Measurements from ENCODE around the gene PLA2G4E. TPM values are rescaled to one million over a fixed set of nuclear protein-coding genes. Genes with fewer than 3 reads are reported as not detected.

The PLA2G4E gene
- total RNA-seq, 8 experiments from 2014 or later = 0.08 to 0.52 (median 0.28) TPM; not detected in 4

DNA sequence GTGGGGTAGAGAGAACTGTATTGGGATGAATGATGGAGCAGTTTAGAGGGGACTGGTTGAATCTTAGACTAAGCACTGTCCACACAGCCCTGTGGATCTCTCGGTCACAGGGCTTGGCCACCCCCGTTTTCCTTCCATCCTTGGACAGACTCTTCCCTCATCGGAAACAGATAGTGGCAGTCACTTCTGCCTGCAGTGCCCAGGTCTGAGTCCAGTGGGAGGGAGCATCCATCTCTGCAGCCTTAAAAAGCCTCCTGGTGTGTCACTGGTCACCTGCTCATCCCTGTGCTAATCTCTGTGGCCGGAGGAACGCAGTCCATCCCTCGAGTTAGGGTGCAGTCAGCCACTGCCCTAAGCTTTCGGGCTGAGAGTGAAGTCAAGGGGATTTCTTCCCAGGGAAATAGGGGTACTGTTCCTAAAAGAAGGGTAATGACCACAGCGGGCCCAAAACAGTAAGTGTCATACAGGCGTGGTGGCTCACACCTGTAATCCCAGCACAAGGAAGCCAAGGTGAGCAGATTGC is 41.5 kb upstream of the PLA2G4E start:
- in situ Hi-C loops (cut with MboI; ENCODE audit: low pct_unique_long_range_greater_than_20kb in 2 of 9, low sequenced_read_pairs in 9 of 9, unreplicated experiment in 9 of 9) = loop anchor here in 1 of 9 experiments (5.0 kb wide), 1 partner anchor 70 kb away; no protein-coding TSS in a partner anchor
- 72 to 100% (median 83%) methylated on average over 1 to 7 of the region's 9 CpGs; no CpG with 5 or more reads in 3 of the 10 experiments for WGBS, 10 experiments
- Histone ChIP-seq H3K4me3 (no peak overlapping the region), H3K4me1 (replicated peaks in 1 of 2) (peaks cover 2 to 3% of the 10 kb centered on the region in 2 donors), H3K27ac (no peak overlapping the region)
- no peak for ATAC-seq (replicated peaks in 6 of 8)

DNA sequence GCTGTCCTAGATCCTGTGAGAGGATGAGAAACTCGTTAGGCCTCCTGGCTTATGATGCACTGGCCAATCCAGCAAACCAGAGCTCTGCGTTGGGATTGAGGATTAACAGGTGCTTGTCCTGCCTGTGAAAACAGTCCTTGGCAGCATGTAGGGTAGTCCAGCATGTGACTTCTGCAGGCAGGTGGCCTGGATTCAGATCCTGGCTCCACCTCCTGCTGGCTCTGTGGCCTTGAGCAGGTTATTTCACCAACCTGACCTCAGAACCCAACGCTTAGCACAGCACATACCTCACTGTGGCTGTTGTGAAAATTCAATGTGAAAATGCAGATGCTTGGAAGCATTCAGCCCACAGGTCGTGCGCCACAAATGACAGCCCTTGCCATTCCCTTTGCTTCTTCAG is 40.0 kb upstream of the PLA2G4E start:
- peaks cover 2 to 3% of the 10 kb centered on the region in 2 donors for H3K4me1 ChIP-seq (replicated peaks in 1 of 2)
- 31 to 88% (median 63%) methylated on average over 1 to 4 of the region's 5 CpGs; no CpG with 5 or more reads in 2 of the 10 experiments for WGBS, 10 experiments
- in situ Hi-C loops (cut with MboI; ENCODE audit: low pct_unique_long_range_greater_than_20kb in 2 of 9, low sequenced_read_pairs in 9 of 9, unreplicated experiment in 9 of 9) = loop anchor here in 1 of 9 experiments (5.0 kb wide), 1 partner anchor 68 kb away; no protein-coding TSS in a partner anchor
- no peak overlapping the region for H3K4me3 ChIP-seq
- no peak overlapping the region for H3K27ac ChIP-seq
- no peak for ATAC-seq (replicated peaks in 6 of 8)

DNA sequence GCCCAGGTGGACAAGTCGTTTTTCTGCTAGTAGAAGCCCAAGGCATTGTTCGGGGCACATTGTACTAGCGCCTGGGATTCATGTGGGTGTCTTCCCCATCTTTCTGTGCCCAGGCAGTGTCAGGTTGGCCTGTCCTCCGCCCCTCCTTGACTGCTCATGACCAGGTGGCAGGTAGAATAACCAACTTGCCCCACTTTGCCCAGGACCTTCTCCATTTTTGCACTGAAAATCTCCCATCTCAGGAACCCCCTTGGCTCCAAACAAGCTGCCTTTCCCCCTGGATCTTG is 39.6 kb upstream of the PLA2G4E start:
- Histone ChIP-seq H3K27ac (no peak overlapping the region), H3K4me1 (replicated peaks in 1 of 2) (peaks cover 2 to 3% of the 10 kb centered on the region in 2 donors), H3K4me3 (no peak overlapping the region)
- 17 to 67% (median 58%) methylated on average over 1 to 3 of the region's 4 CpGs; no CpG with 5 or more reads in 5 of the 10 experiments for WGBS, 10 experiments
- no peak for ATAC-seq (replicated peaks in 6 of 8)
- in situ Hi-C loops (cut with MboI; ENCODE audit: low pct_unique_long_range_greater_than_20kb in 2 of 9, low sequenced_read_pairs in 9 of 9, unreplicated experiment in 9 of 9) = loop anchor here in 1 of 9 experiments (5.0 kb wide), 1 partner anchor 68 kb away; no protein-coding TSS in a partner anchor

DNA sequence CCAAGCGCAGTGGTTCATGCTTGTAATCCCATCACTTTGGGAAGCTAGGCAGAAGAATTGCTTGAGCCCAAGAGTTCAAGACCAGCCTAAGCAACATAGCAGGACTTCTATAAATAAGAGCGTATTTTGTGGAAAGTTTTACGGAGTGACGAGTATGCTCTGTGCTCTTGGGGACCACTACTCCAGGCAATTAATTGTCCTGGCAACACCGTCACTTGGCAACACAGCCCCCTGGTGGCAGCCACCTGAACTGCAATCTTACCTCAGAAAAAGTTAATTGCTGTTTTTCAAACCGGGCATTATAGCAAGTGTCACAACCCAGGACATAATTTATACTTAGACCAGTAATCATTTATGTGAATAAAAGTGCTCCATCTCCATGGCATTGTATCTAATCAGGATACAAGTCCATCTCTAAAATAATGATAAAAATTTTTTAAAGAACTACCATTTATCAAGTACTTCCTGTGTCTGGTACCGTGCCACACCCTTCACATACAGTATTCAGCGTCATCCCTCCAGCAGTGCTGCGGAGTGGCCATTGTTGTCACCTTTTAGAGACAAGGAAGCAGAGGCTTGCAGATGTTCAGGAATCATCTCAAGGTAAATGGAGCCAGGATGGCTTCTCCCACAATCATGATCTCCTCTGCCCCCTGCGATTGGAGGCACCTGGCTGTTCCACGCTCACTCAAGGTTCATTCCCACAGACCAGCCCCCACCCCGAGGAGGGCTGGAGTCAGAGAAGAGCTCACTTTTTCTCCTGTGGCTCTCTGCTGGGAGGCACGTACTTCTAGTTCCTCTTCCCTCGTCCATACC is 39.0 kb upstream of the PLA2G4E start:
- in situ Hi-C loops (cut with MboI; ENCODE audit: low pct_unique_long_range_greater_than_20kb in 2 of 9, low sequenced_read_pairs in 9 of 9, unreplicated experiment in 9 of 9) = loop anchor here in 1 of 9 experiments (5.0 kb wide), 1 partner anchor 68 kb away; no protein-coding TSS in a partner anchor
- WGBS, 10 experiments = 20 to 96% (median 37%) methylated on average over 1 to 12 of the region's 14 CpGs
- Histone ChIP-seq H3K4me1 (replicated peaks in 1 of 2) (peaks cover 0 to under 1% of the 10 kb centered on the region in 2 donors), H3K27ac (no peak overlapping the region), H3K4me3 (no peak overlapping the region)
- peak in 3 of 8 experiments; percentile 6 to 24 (median 20) for ATAC-seq (replicated peaks in 6 of 8)

DNA sequence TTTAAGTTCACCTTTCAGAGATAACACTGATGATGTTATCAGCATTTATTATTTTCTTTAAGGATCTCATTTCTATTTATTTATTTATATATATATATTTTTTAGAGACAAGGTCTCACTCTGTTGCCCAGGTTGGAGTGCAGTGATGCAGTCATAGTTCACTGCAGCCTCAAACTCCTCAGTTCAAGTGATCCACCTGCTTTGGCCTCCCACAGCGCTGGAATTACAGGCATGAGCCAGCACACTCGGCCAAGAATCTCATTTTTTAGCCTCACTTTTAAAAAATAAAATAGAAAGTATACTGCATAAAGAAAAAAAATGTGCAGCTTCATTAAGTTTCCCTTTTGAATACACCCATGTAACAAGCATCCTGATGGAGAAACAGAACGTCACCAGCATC is 37.9 kb upstream of the PLA2G4E start:
- in situ Hi-C loops (cut with MboI; ENCODE audit: low pct_unique_long_range_greater_than_20kb in 2 of 9, low sequenced_read_pairs in 9 of 9, unreplicated experiment in 9 of 9) = no loop called here
- WGBS, 10 experiments = 48 to 83% (median 67%) methylated on average over 1 to 3 of the region's 3 CpGs; no CpG with 5 or more reads in 1 of the 10 experiments
- no peak overlapping the region for H3K4me3 ChIP-seq
- H3K4me1 ChIP-seq (replicated peaks in 1 of 2) = no peaks in the 10 kb centered on the region
- no peak overlapping the region for H3K27ac ChIP-seq
- no peak for ATAC-seq (replicated peaks in 6 of 8)

DNA sequence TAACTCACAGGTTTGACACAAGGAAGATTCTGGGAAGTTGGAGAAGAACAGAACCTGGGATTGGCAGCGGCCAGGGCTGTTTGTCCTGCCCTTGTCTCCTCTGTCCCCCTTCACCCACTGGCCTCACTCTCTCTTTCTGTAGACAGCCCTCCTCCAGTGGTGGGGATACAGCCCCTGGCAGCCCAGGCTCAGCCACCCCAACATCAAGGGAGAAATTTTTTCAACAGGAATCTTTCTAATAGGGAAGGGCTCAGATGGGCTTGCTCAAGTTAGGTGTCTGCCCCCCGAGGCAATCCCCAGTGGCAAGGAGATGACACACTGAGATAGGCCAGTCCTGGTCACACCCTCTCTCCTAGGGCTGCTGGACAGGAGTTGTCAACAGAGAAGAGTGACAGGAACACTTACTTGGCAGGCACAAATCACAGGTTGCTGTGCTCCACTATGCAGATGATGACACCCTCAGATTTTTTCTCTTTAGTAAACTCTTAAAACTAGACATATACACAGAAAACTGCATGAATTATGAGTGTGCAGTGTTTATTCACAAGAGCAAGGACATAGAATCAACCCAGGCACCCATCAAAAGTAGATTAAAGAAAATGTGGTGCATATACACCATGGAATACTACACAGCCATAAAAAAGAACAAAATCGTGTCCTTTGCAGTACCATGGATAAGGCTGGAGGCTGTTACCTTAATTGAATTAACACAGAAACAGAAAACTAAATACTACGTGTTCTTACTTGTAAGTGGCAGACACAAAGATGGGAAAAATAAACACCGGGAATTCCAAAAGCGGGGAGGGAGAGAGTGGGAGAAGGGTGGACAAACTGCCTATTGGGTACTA is 37.2 kb upstream of the PLA2G4E start:
- no peak for ATAC-seq (replicated peaks in 6 of 8)
- no peak overlapping the region for H3K27ac ChIP-seq
- WGBS, 10 experiments = 50 to 100% (median 82%) methylated on average over 1 to 5 of the region's 6 CpGs
- no peaks in the 10 kb centered on the region for H3K4me1 ChIP-seq (replicated peaks in 1 of 2)
- no peak overlapping the region for H3K4me3 ChIP-seq
- in situ Hi-C loops (cut with MboI; ENCODE audit: low pct_unique_long_range_greater_than_20kb in 2 of 9, low sequenced_read_pairs in 9 of 9, unreplicated experiment in 9 of 9) = no loop called here

DNA sequence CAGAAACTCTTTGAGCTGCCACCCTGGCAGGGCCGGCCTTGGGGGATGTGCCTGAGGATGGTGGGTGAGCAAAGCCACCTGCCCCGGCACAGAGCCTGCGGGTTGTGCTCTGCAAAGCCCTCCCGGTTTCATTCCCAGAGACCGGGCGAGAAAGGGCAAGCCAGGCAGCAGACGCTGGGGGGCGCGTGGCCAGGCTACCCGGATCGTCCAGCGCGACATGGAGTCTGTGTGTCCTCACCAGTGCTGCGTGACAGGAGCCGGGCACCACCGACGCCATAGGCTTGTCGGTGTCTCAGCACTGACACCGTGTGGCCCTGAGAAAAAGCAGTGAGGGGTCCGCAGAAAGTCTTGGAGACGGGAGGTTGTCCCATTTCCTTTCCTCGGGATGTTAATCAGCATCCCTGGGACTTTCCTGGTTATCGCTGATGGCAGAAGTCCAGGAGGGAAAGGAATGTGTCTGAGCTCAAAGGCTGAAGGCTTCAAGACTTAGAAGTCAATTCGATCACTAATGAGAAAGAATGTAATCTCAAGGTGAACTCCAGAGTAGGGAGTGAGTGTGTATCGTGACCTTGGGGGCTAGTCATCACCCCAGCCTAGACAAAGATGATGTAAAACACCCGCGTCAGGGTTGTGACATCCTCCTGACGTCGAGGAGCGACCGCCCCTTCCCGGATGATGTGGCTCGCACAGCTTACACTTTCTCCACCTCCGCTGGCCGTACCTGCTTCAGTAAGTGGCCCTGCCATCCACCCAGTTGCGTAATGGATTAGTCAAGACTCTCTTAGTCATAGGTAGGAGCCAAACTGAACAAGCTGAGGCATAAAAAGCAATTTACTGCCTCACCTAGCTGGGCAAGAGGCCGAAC is 36.3 kb upstream of the PLA2G4E start:
- 0 to 76% (median 22%) methylated on average over 1 to 12 of the region's 37 CpGs; no CpG with 5 or more reads in 1 of the 10 experiments for WGBS, 10 experiments
- in situ Hi-C loops (cut with MboI; ENCODE audit: low pct_unique_long_range_greater_than_20kb in 2 of 9, low sequenced_read_pairs in 9 of 9, unreplicated experiment in 9 of 9) = no loop called here
- ATAC-seq (replicated peaks in 6 of 8) = peak; percentile 93 to 99 (median 97)

DNA sequence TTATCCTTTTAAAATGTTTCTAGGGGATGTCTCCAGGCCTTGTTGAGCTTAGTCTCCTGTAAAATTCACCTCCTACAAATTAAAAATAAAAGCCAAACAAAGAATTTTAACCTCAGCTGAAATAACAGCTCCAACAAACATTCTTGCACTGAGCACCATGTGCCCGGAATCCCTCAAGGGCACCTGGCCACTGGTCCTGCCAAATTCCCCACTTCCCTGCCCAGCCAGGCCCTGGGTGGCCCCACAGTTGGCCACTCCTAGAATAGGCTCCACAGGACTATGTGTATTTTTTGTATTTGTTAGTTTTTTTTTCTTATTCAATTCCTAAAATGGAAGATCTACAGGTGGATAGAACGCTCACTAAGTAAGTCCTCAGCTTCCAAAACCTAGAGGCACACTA is 33.1 kb upstream of the PLA2G4E start:
- 25 to 100% (median 94%) methylated on average over 1 to 2 of the region's 2 CpGs; no CpG with 5 or more reads in 3 of the 10 experiments for WGBS, 10 experiments
- ATAC-seq (replicated peaks in 6 of 8) = no peak
- no peak overlapping the region for H3K27ac ChIP-seq
- H3K4me3 ChIP-seq = no peak overlapping the region
- no peaks in the 10 kb centered on the region for H3K4me1 ChIP-seq (replicated peaks in 1 of 2)
- in situ Hi-C loops (cut with MboI; ENCODE audit: low pct_unique_long_range_greater_than_20kb in 2 of 9, low sequenced_read_pairs in 9 of 9, unreplicated experiment in 9 of 9) = no loop called here

More for the DNA sequence above, 36.3 kb upstream of the PLA2G4E start:
- Histone ChIP-seq H3K27ac (no peak overlapping the region), H3K4me1 (replicated peaks in 1 of 2) (no peaks in the 10 kb centered on the region), H3K4me3 (peak overlapping the region in 2 of 5 donors; percentile 2 to 10)

DNA sequence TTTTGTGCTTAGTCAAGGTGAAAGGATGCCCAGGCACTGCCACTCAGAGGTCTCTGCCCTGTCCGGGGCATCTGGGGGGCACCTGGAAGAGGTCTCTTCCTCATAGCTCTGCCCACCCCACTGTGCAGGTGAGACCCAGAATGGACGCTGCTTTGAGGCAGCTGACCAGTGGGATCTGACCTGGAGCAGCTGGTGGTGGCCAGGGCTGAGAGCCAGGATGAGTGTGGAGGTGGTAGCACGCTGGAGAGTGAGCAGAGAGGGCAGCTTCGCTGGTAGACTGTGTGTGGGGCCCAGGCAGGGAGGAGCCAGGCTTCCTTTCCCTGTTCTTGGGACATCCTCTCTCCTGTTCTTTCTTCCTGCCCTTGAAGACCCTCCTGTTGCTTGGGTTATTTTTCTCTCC is 32.2 kb upstream of the PLA2G4E start:
- Histone ChIP-seq H3K4me1 (replicated peaks in 1 of 2) (no peaks in the 10 kb centered on the region), H3K4me3 (no peak overlapping the region), H3K27ac (no peak overlapping the region)
- ATAC-seq (replicated peaks in 6 of 8) = no peak
- in situ Hi-C loops (cut with MboI; ENCODE audit: low pct_unique_long_range_greater_than_20kb in 2 of 9, low sequenced_read_pairs in 9 of 9, unreplicated experiment in 9 of 9) = no loop called here
- 33 to 100% (median 60%) methylated on average over 1 to 2 of the region's 4 CpGs; no CpG with 5 or more reads in 5 of the 10 experiments for WGBS, 10 experiments

DNA sequence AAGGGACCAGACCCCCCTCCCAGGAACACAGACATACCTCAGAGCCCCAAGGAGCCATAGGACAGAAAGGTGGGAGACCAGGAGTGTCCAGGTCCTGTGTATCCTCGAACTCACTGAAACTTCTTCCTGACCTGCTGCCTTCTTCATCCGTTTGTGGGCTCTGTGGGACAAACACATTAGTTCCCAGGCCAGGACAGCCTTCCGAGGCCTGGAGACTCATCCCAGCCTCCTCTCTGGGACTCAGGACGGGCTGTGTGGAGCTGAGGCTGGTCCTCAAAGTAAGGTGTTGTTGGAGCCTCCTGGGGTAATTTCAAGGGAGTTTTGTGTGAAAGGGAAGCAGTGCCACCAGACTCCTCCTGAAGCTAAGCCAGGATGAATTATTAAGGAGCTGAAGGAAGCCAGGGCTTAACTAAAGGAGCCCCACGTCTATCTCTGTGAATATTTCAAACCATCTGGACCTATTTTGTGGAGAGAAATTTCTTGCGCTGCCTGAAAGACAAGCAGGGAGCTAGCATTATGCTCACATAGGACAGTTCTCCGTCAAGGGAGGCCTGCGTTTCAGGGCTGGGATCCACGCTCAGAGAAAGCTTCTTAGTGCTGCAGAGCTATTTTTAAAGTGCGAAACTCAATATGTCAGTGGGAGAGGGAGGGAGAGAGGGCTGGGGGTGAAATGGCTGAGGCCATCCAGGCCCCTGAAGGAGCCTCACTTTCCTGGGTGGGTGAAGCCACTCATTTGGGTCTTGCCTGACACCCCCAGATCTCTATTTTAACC is 29.8 kb upstream of the PLA2G4E start:
- Histone ChIP-seq H3K4me1 (replicated peaks in 1 of 2) (no peaks in the 10 kb centered on the region), H3K4me3 (no peak overlapping the region), H3K27ac (no peak overlapping the region)
- 40 to 94% (median 72%) methylated on average over 1 to 10 of the region's 10 CpGs; no CpG with 5 or more reads in 1 of the 10 experiments for WGBS, 10 experiments
- in situ Hi-C loops (cut with MboI; ENCODE audit: low pct_unique_long_range_greater_than_20kb in 2 of 9, low sequenced_read_pairs in 9 of 9, unreplicated experiment in 9 of 9) = no loop called here
- no peak for ATAC-seq (replicated peaks in 6 of 8)

DNA sequence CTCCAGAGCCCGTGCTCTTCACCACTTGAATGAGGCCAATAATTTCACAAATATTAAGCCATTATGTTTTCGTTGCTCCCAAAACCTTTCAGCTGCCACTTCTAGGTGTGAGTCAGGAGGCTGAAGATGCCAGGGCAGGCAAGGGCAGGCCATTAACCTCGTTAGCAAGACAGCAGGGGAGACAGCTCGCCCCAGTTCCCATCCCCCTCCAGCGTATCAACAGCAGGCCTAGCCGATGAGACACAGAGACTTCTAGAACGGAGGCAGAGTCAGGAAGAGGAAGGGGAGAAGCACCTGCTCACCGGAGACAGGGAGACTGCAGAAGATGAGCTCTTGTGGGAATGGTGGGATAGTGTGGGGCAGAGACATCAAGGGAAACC is 28.0 kb upstream of the PLA2G4E start:
- Histone ChIP-seq H3K27ac (no peak overlapping the region), H3K4me1 (replicated peaks in 1 of 2) (no peaks in the 10 kb centered on the region), H3K4me3 (no peak overlapping the region)
- in situ Hi-C loops (cut with MboI; ENCODE audit: low pct_unique_long_range_greater_than_20kb in 2 of 9, low sequenced_read_pairs in 9 of 9, unreplicated experiment in 9 of 9) = no loop called here
- 54 to 80% (median 66%) methylated on average over 1 to 7 of the region's 8 CpGs; no CpG with 5 or more reads in 6 of the 10 experiments for WGBS, 10 experiments
- ATAC-seq (replicated peaks in 6 of 8) = no peak

Data from motor neuron (in vitro differentiated cells).